GM12878 (cell line): ENCODE measurements around the gene PRADC1. TPM values are rescaled to one million over a fixed set of nuclear protein-coding genes. Genes with fewer than 3 reads are reported as not detected.

Experiments
- ATAC-seq: fragments of 200-7000 bp; cut with Tn5 transposase; 3 replicates; pipeline ENCODE4 v1.9.1; 2020; ENCODE audit warnings: mild to moderate bottlenecking, moderate library complexity
- BruUV-seq: library from RNA; stranded (reverse); fragments of 400-500 nt; replicated peaks from 2 replicates; lab custom pipeline; 2021; lab: Mats Ljungman, UMichigan
- CTCF ChIA-PET: fragments of 300-600 bp; sonication (Branson Sonifier 250); formaldehyde crosslinking; extraction: SDS; loops from one replicate; lab custom pipeline; 2021; ENCODE audit warnings: inconsistent platforms; lab: Yijun Ruan, JAX
- POLR2A ChIA-PET: fragments of 350-600 bp; formaldehyde crosslinking; extraction: SDS; loops from one replicate; lab custom pipeline; 2021; ENCODE audit warnings: inconsistent platforms; lab: Charles Lee
- RAD21 ChIA-PET: fragments of 300-600 bp; sonication (Branson Sonifier 250); formaldehyde crosslinking; loops from one replicate; lab custom pipeline; 2023; ENCODE audit warnings: antibody characterized with exemption; ENCODE audit not compliant: unreplicated experiment; lab: Charles Lee
- SMC1A ChIA-PET: fragments of 300-600 bp; sonication (Branson Sonifier 250); formaldehyde crosslinking; loops from one replicate; lab custom pipeline; 2023; ENCODE audit not compliant: unreplicated experiment, uncharacterized antibody; lab: Charles Lee
- DNase-seq: peaks from one replicate; pipeline ENCODE4 v3.0.0-alpha.2; 2011; ENCODE audit warnings: low read depth, low spot score
- FAIRE-seq: peaks from 3 replicates; lab custom pipeline; 2011; peaks lifted over from hg19 to GRCh38; lab: Jason Lieb, UNC
- H2AFZ ChIP-seq: 2 replicates; pipeline ENCODE4 v1.6.0; 2011; ENCODE audit warnings: low read depth, low read length, control low read depth; ENCODE audit not compliant: control insufficient read depth
- H3K27ac ChIP-seq: 2 replicates; pipeline ENCODE4 v1.5.1; 2011; ENCODE audit warnings: control low read depth; ENCODE audit not compliant: control insufficient read depth, insufficient read depth
- H3K27me3 ChIP-seq, 2 experiments: replicated peaks in 1 of 2; 2 replicates each; pipeline versions ENCODE4 v1.6.0 to v1.6.1; 2011; ENCODE audit warnings: low read length in 1 of 2; ENCODE audit not compliant: control insufficient read depth in 2 of 2, insufficient read depth in 2 of 2
- H3K36me3 ChIP-seq, 2 experiments: 2 replicates each; pipeline ENCODE4 v1.5.1; 2011; ENCODE audit warnings: low read length in 1 of 2; ENCODE audit not compliant: control insufficient read depth in 2 of 2, insufficient read depth in 2 of 2
- H3K4me1 ChIP-seq: 2 replicates; pipeline ENCODE4 v1.6.1; 2011; ENCODE audit warnings: mild to moderate bottlenecking, low read length, moderate library complexity, mixed read lengths; ENCODE audit not compliant: control insufficient read depth, insufficient read depth
- H3K4me2 ChIP-seq: 2 replicates; pipeline ENCODE4 v1.6.0; 2011; ENCODE audit warnings: control low read depth; ENCODE audit not compliant: control insufficient read depth, insufficient read depth
- H3K4me3 ChIP-seq: fragments of 200-600 bp; sonication (generic); 2 replicates; pipeline ENCODE4 v1.5.1; 2016
- H3K79me2 ChIP-seq: 2 replicates; pipeline ENCODE4 v1.6.0; 2011; ENCODE audit warnings: low read length; ENCODE audit not compliant: control insufficient read depth, insufficient read depth
- H3K9ac ChIP-seq: 2 replicates; pipeline ENCODE4 v1.8.0; 2011; ENCODE audit warnings: low read length, control low read depth, mixed read lengths; ENCODE audit not compliant: control insufficient read depth, insufficient read depth
- H3K9me3 ChIP-seq: replicated peaks from 3 replicates; pipeline ENCODE4 v1.5.1; 2011; ENCODE audit warnings: mild to moderate bottlenecking, low read length; ENCODE audit not compliant: control insufficient read depth, insufficient read depth
- H4K20me1 ChIP-seq: 2 replicates; pipeline ENCODE4 v1.6.0; 2011; ENCODE audit not compliant: control insufficient read depth, insufficient read depth
- ATF7 ChIP-seq: fragments of 450-650 bp; IDR thresholded peaks from 2 replicates; pipeline ENCODE4 v1.6.1; 2016; ENCODE audit warnings: low read depth, mild to moderate bottlenecking
- POLR2A ChIP-seq: IDR thresholded peaks from 2 replicates; pipeline ENCODE4 v1.6.1; 2011; ENCODE audit warnings: low read depth, mild to moderate bottlenecking, low read length
- RFX5 ChIP-seq: IDR thresholded peaks from 2 replicates; pipeline ENCODE4 v1.6.1; 2011; ENCODE audit warnings: low read depth, low read length, improper control_type of control experiment
- TAF1 ChIP-seq: IDR thresholded peaks from 2 replicates; pipeline ENCODE4 v1.6.1; 2011; ENCODE audit warnings: mild to moderate bottlenecking, low read depth, low read length, borderline replicate concordance
- WGBS: methylation state at CpG from one replicate; pipeline ENCODE4 v1.1.6; 2016; ENCODE audit warnings: low lambda C conversion rate; ENCODE audit not compliant: insufficient replicate concordance, insufficient coverage; ENCODE audit errors: missing lambda C conversion rate; 5-methylcytosine and 5-hydroxymethylcytosine counted together
- in situ Hi-C: fragments of 300-500 bp; cut with MboI; formaldehyde crosslinking; loops from 9 replicates; pipeline ENCODE4 v1.14.3; 2018; ENCODE audit warnings: mixed read lengths
- intact Hi-C: fragments of 100-400 bp; cut with micrococcal nuclease; formaldehyde crosslinking; loops from one replicate; pipeline ENCODE4 v1.14.2; 2022; ENCODE audit not compliant: unreplicated experiment
- polyA plus RNA-seq, 11 experiments: library from polyadenylated mRNA; depleted of rRNA in 4 of 11; unstranded in 6 of 11; stranded (reverse) in 5 of 11; fragments of >200 nt; fragmentation: Nextera tagmentation in 4 of 11; fragmentation: Illumina TruSeq in 1 of 11; extraction: Ambion mirVana in 4 of 11; extraction: Trizol in 1 of 11; gene quantifications; 1 replicate in 1 of 11; 2 replicates in 10 of 11; pipeline versions ENCODE4 v1.2.1 to v1.2.3, GENCODE V29; 2011 to 2016; ENCODE audit warnings: inconsistent platforms in 2 of 11, missing spikeins in 2 of 11, low read depth in 1 of 11
- total RNA-seq, 4 experiments: library from RNA; depleted of rRNA in 3 of 4; stranded (reverse); fragments of >200 nt in 3 of 4; fragmentation: Illumina TruSeq in 1 of 4; extraction: Trizol in 1 of 4; gene quantifications; 2 replicates each; pipeline versions ENCODE4 v1.2.1 to v1.2.3, GENCODE V29; 2013 to 2021
- TF ChIP-seq, protein P1 (sequence below): IDR thresholded peaks from 2 replicates; pipeline ENCODE4 v1.6.1; 2011; ENCODE audit warnings: low read depth, mild to moderate bottlenecking, low read length, moderate library complexity, borderline replicate concordance; ENCODE audit errors: extremely low read depth

PRADC1 gene
- total and polyA plus RNA-seq, 10 of the 15 experiments (the other 5 are each of a cell fraction or from before 2014, with no cell fraction given) = 3.7 to 39.0 (median 13.8) TPM

DNA sequence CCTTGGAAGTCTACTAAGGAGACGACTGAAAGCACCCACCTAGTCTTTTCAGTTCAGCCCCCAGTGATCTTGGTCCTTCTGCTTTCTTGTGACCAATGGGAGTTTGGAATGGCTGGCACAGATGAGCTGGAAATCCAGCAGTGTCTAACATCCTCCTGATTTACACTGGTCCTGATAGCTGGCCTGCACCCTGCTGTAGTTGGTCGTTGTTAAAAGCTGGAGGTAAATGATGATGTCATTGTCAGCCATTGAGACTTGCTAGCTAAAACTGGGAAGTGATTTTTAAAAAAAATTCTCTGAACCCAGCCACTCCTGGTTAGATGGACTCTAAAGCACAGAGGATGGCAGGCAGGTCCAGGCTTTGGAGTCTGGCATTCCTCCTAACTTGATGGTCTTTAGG is 20.4 kb upstream of the PRADC1 start:
- H3K4me3 ChIP-seq = no peak overlapping the region
- WGBS = 69% methylated on average over 2 of the region's 2 CpGs
- no peaks in the 10 kb centered on the region for H3K4me1 ChIP-seq
- no peak overlapping the region for H3K4me2 ChIP-seq
- no peaks in the 10 kb centered on the region for H3K27me3 ChIP-seq
- in situ Hi-C loops (no loop called here), intact Hi-C loops (no loop called here)
- ATAC-seq (no peak), FAIRE-seq (no peak), DNase-seq (no peak)
- TF ChIP-seq TAF1 (no peak), ATF7 (peak; percentile 60; the same call in 1 of the 2 replicates)
- TF ChIP-seq, protein P1, sequence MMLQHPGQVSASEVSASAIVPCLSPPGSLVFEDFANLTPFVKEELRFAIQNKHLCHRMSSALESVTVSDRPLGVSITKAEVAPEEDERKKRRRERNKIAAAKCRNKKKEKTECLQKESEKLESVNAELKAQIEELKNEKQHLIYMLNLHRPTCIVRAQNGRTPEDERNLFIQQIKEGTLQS = no peak
- H3K27ac ChIP-seq = no peak overlapping the region
- peaks cover 34 to 44% of the 10 kb centered on the region in 2 experiments for H3K36me3 ChIP-seq
- H3K9ac ChIP-seq = no peak overlapping the region
- no peaks in the 10 kb centered on the region for H3K9me3 ChIP-seq
- no peaks in the 10 kb centered on the region for H4K20me1 ChIP-seq
- ChIA-PET CTCF (interaction anchor here (1.6 to 2.3 kb wide), 2 partner anchors 36 to 107 kb away, joined by 4 to 14 read pairs; no protein-coding TSS in a partner anchor), RAD21 (interaction anchor here (0.9 kb wide), 1 partner anchor 107 kb away, joined by 3 read pairs; no protein-coding TSS in a partner anchor), POLR2A (no interaction called here), SMC1A (interaction anchor here (1.2 to 1.4 kb wide), 3 partner anchors 9 to 37 kb away, joined by 4 to 5 read pairs (median 5); no protein-coding TSS in a partner anchor)
- H2AFZ ChIP-seq = no peak overlapping the region
- H3K79me2 ChIP-seq = no peaks in the 10 kb centered on the region
- BruUV-seq = no TSS peak

DNA sequence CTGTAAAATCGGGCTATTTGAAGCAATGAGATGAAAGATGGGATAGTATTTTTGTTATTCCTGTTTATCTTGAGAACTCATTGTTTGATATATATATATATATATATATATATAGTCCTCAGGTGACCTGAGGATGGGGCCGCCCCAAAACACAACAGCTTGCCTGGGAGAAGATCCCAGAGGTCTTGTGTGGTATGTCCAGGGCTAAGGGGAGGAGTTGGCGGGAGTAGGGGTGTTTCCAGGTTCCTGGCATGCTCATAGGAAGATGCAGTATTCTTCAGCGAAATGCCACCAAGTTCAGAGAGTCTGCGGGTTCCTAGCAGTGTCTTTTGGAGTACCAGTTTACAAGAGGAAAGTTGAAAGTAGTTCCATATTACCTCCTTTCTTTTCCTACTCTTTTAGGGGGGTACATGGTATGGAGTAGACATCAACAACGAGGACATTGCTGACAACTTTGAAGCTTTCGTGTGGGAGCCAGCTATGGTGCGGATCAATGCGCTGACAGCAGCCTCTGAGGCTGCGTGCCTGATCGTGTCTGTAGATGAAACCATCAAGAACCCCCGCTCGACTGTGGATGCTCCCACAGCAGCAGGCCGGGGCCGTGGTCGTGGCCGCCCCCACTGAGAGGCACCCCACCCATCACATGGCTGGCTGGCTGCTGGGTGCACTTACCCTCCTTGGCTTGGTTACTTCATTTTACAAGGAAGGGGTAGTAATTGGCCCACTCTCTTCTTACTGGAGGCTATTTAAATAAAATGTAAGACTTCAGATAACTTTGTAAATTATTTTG is 19.4 kb upstream of the PRADC1 start:
- intact Hi-C loops = no loop called here

More for the DNA sequence above, 19.4 kb upstream of the PRADC1 start:
- BruUV-seq = no TSS peak
- no peaks in the 10 kb centered on the region for H3K27me3 ChIP-seq
- no peak overlapping the region for H3K9ac ChIP-seq
- FAIRE-seq (no peak), DNase-seq (no peak)
- no peaks in the 10 kb centered on the region; the same call in 1 of the 2 replicates for H4K20me1 ChIP-seq
- no peak overlapping the region for H3K27ac ChIP-seq
- ChIA-PET RAD21 (no interaction called here), SMC1A (interaction anchor here (1.2 to 1.4 kb wide), 2 partner anchors 8 to 38 kb away, joined by 4 to 5 read pairs; no protein-coding TSS in a partner anchor)
- H3K79me2 ChIP-seq = no peaks in the 10 kb centered on the region
- in situ Hi-C loops = no loop called here
- H3K4me1 ChIP-seq = no peaks in the 10 kb centered on the region
- TF ChIP-seq POLR2A = peak; percentile 10; the same call in 1 of the 2 replicates
- no peak for TF ChIP-seq RFX5
- TF ChIP-seq, all 136 proteins: peak for 1
- 84% methylated on average over 17 of the region's 17 CpGs for WGBS
- Histone ChIP-seq H3K36me3 (peaks cover 42 to 43% of the 10 kb centered on the region in 2 experiments), H3K9me3 (no peaks in the 10 kb centered on the region), H3K4me3 (no peak overlapping the region), H3K4me2 (no peak overlapping the region), H2AFZ (no peak overlapping the region)
- no peak for ATAC-seq
- POLR2A ChIA-PET = no interaction called here
- CTCF ChIA-PET = interaction anchor here (1.6 to 2.3 kb wide), 2 partner anchors 37 to 108 kb away, joined by 4 to 14 read pairs; no protein-coding TSS in a partner anchor
